H9 (cell line): ENCODE results near the gene CCL7. TPM values are rescaled to one million over a fixed set of nuclear protein-coding genes. Genes with fewer than 3 reads are reported as not detected.

Source experiments
- DNase-seq: peaks from one replicate; pipeline ENCODE4 v3.0.0-alpha.2; 2017
- H2AFZ ChIP-seq: one replicate; pipeline ENCODE4 v1.6.1; 2013; ENCODE audit warnings: mild to moderate bottlenecking, low read length, control low read depth, moderate library complexity
- H2AK5ac ChIP-seq: 2 replicates; pipeline ENCODE4 v1.6.1; 2013; ENCODE audit warnings: low read length, control low read depth, mixed read lengths; ENCODE audit not compliant: insufficient read length
- H2BK120ac ChIP-seq: one replicate; pipeline ENCODE4 v1.6.1; 2013; ENCODE audit warnings: low read depth, mild to moderate bottlenecking, low read length, control low read depth, inconsistent platforms; ENCODE audit not compliant: poor library complexity, severe bottlenecking
- H2BK12ac ChIP-seq: 2 replicates; pipeline ENCODE4 v1.6.1; 2013; ENCODE audit warnings: low read length, control low read depth, mixed read lengths, low read depth; ENCODE audit not compliant: insufficient read length
- H2BK15ac ChIP-seq: 2 replicates; pipeline ENCODE4 v1.6.1; 2013; ENCODE audit warnings: low read depth, low read length, control low read depth
- H2BK20ac ChIP-seq: one replicate; pipeline ENCODE4 v1.6.1; 2013; ENCODE audit warnings: low read depth, mild to moderate bottlenecking, low read length, control low read depth, inconsistent platforms; ENCODE audit not compliant: poor library complexity, severe bottlenecking
- H2BK5ac ChIP-seq: 2 replicates; pipeline ENCODE4 v1.6.1; 2013; ENCODE audit warnings: low read length, control low read depth, mixed read lengths; ENCODE audit not compliant: insufficient read length
- H3K14ac ChIP-seq: 2 replicates; pipeline ENCODE4 v1.6.1; 2013; ENCODE audit warnings: low read length, control low read depth; ENCODE audit not compliant: insufficient read depth
- H3K18ac ChIP-seq: 2 replicates; pipeline ENCODE4 v1.6.1; 2013; ENCODE audit warnings: low read depth, mild to moderate bottlenecking, mixed read lengths, low read length, control low read depth; ENCODE audit not compliant: insufficient read length
- H3K23ac ChIP-seq: 2 replicates; pipeline ENCODE4 v1.6.1; 2013; ENCODE audit warnings: low read length, control low read depth, mixed read lengths, low read depth; ENCODE audit not compliant: insufficient read length
- H3K23me2 ChIP-seq: 2 replicates; pipeline ENCODE4 v1.6.1; 2013; ENCODE audit warnings: low read depth, mild to moderate bottlenecking, mixed read lengths, low read length, control low read depth; ENCODE audit not compliant: insufficient read length, poor library complexity, severe bottlenecking
- H3K27ac ChIP-seq: 2 replicates; pipeline ENCODE4 v1.5.1; 2013; ENCODE audit warnings: low read length, control low read depth, mixed read lengths, low read depth; ENCODE audit not compliant: insufficient read length
- H3K27me3 ChIP-seq: 2 replicates; pipeline ENCODE4 v1.6.1; 2013; ENCODE audit warnings: low read length, control low read depth, inconsistent platforms; ENCODE audit not compliant: insufficient read depth
- H3K4ac ChIP-seq: 2 replicates; pipeline ENCODE4 v1.6.1; 2013; ENCODE audit warnings: low read depth, mild to moderate bottlenecking, control low read depth, inconsistent platforms, low read length, moderate library complexity
- H3K4me1 ChIP-seq: 2 replicates; pipeline ENCODE4 v1.6.1; 2013; ENCODE audit warnings: low read length, control low read depth, inconsistent platforms; ENCODE audit not compliant: insufficient read depth
- H3K4me2 ChIP-seq: 2 replicates; pipeline ENCODE4 v1.6.1; 2013; ENCODE audit warnings: low read length, control low read depth, mixed read lengths; ENCODE audit not compliant: insufficient read length, insufficient read depth
- H3K56ac ChIP-seq: 2 replicates; pipeline ENCODE4 v1.6.1; 2013; ENCODE audit warnings: low read depth, mild to moderate bottlenecking, mixed read lengths, low read length, control low read depth; ENCODE audit not compliant: insufficient read length
- H3K79me1 ChIP-seq: 2 replicates; pipeline ENCODE4 v1.6.1; 2013; ENCODE audit warnings: low read depth, mild to moderate bottlenecking, moderate library complexity, low read length, control low read depth, inconsistent platforms; ENCODE audit not compliant: insufficient read depth, poor library complexity, severe bottlenecking
- H3K79me2 ChIP-seq: 2 replicates; pipeline ENCODE4 v1.6.1; 2013; ENCODE audit warnings: low read length, control low read depth, inconsistent platforms; ENCODE audit not compliant: insufficient read depth
- H3K9ac ChIP-seq: 2 replicates; pipeline ENCODE4 v1.6.1; 2013; ENCODE audit warnings: low read length, control low read depth, mixed read lengths; ENCODE audit not compliant: insufficient read length; ENCODE audit errors: extremely low read depth
- H3K9me3 ChIP-seq: one replicate; pipeline ENCODE4 v1.6.1; 2013; ENCODE audit warnings: low read depth, low read length, inconsistent platforms; ENCODE audit not compliant: control insufficient read depth
- H3T11ph ChIP-seq: one replicate; pipeline ENCODE4 v1.6.1; 2013; ENCODE audit warnings: mild to moderate bottlenecking, low read length, control low read depth, inconsistent platforms
- H4K20me1 ChIP-seq: one replicate; pipeline ENCODE4 v1.6.1; 2013; ENCODE audit not compliant: control insufficient read depth, insufficient read length, insufficient read depth
- H4K5ac ChIP-seq: 2 replicates; pipeline ENCODE4 v1.6.1; 2013; ENCODE audit warnings: low read depth, mild to moderate bottlenecking, mixed read lengths, low read length, control low read depth; ENCODE audit not compliant: insufficient read length
- H4K8ac ChIP-seq: replicated peaks from 2 replicates; pipeline ENCODE4 v1.6.1; 2013; ENCODE audit warnings: low read length, control low read depth, mixed read lengths, low read depth; ENCODE audit not compliant: insufficient read length
- H4K91ac ChIP-seq: 2 replicates; pipeline ENCODE4 v1.6.1; 2013; ENCODE audit warnings: low read depth, mild to moderate bottlenecking, moderate library complexity, mixed read lengths, low read length, control low read depth; ENCODE audit not compliant: insufficient read length
- H3K27ac Mint-ChIP-seq, 3 experiments: 2 replicates in 2 of 3; 3 replicates in 1 of 3; pipeline ENCODE4 v1.8.0; 2020 to 2021; ENCODE audit warnings: mixed read lengths in 3 of 3, mild to moderate bottlenecking in 1 of 3, moderate library complexity in 1 of 3
- H3K27me3 Mint-ChIP-seq: 2 replicates; pipeline ENCODE4 v1.8.0; 2021; ENCODE audit warnings: low read depth, mild to moderate bottlenecking, moderate library complexity, mixed read lengths
- H3K36me3 Mint-ChIP-seq, 3 experiments: 2 replicates in 2 of 3; 3 replicates in 1 of 3; pipeline ENCODE4 v1.8.0; 2020 to 2021; ENCODE audit warnings: low read depth in 3 of 3, mixed read lengths in 3 of 3; ENCODE audit not compliant: insufficient read depth in 1 of 3
- H3K4me1 Mint-ChIP-seq, 2 experiments: 2 replicates each; pipeline ENCODE4 v1.8.0; 2020; ENCODE audit warnings: mixed read lengths in 2 of 2
- H3K4me3 Mint-ChIP-seq, 2 experiments: 2 replicates in 1 of 2; 3 replicates in 1 of 2; pipeline ENCODE4 v1.8.0; 2020 to 2021; ENCODE audit warnings: mild to moderate bottlenecking in 2 of 2, mixed read lengths in 2 of 2, moderate library complexity in 1 of 2
- H3K9me3 Mint-ChIP-seq, 2 experiments: 2 replicates in 1 of 2; 3 replicates in 1 of 2; pipeline ENCODE4 v1.8.0; 2020; ENCODE audit warnings: mild to moderate bottlenecking in 2 of 2, mixed read lengths in 2 of 2, moderate library complexity in 1 of 2
- CTCF ChIP-seq: fragments of 200-600 bp; sonication (generic); conservative IDR thresholded peaks from 3 replicates; pipeline ENCODE4 v1.8.0; 2021; ENCODE audit warnings: antibody characterized with exemption, mild to moderate bottlenecking
- WGBS: extraction: QIAGEN DNeasy Blood & Tissue Kit; methylation state at CpG from one replicate; pipeline ENCODE4 v1.1.7; 2013; ENCODE audit warnings: missing lambda C conversion rate, low lambda C conversion rate, mixed read lengths; ENCODE audit not compliant: insufficient read length; ENCODE audit errors: extremely low coverage; 5-methylcytosine and 5-hydroxymethylcytosine counted together
- total RNA-seq: library from RNA; stranded (reverse); gene quantifications from 2 replicates; pipeline ENCODE4 v1.2.1, GENCODE V29; 2021

Gene CCL7
- total RNA-seq, 1 experiment from 2014 or later: not detected

DNA sequence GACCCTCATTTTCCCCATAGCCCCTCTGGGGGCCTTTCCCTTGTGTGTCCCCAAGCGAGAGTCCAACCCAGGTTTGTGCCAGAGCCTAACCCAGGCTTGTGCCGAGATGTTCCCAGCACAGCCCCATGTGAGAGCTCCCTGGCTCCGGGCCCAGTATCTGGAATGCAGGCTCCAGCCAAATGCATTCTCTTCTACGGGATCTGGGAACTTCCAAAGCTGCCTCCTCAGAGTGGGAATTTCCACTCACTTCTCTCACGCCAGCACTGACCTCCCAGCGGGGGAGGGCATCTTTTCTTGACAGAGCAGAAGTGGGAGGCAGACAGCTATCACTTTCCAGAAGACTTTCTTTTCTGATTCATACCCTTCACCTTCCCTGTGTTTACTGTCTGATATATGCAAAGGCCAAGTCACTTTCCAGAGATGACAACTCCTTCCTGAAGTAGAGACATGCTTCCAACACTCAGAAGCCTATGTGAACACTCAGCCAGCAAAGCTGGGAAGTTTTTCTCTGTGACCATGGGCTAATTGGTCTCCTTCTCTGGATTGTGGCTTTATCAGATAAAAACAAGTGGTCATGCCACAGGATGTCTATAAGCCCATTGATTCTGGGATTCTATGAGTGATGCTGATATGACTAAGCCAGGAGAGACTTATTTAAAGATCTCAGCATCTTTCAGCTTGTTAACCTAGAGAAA lies 17.4 kb upstream of the CCL7 start:
- no peak overlapping the region for H3K27ac Mint-ChIP-seq
- H3K4me1 Mint-ChIP-seq: peaks cover 49 to 53% of the 10 kb centered on the region in 2 experiments

More for the DNA sequence above, 17.4 kb upstream of the CCL7 start:
- Histone ChIP-seq H3K14ac (no peak overlapping the region), H3K4me2 (no peak overlapping the region), H3K79me1 (no peaks in the 10 kb centered on the region), H3K23me2 (peaks cover 9% of the 10 kb centered on the region), H2AK5ac (no peak overlapping the region), H3K23ac (no peak overlapping the region), H2BK5ac (no peak overlapping the region), H3K27me3 (no peaks in the 10 kb centered on the region; the same call in 1 of the 2 replicates), H3K79me2 (no peaks in the 10 kb centered on the region), H4K91ac (no peak overlapping the region), H3K27ac (no peak overlapping the region), H2AFZ (no peak overlapping the region), H2BK20ac (no peak overlapping the region), H4K5ac (no peak overlapping the region), H4K8ac (no peak overlapping the region), H2BK12ac (no peak overlapping the region), H2BK120ac (no peak overlapping the region), H3K9ac (no peak overlapping the region), H2BK15ac (no peak overlapping the region), H3T11ph (no peak overlapping the region), H3K4ac (no peak overlapping the region), H3K9me3 (no peaks in the 10 kb centered on the region), H3K18ac (no peak overlapping the region), H4K20me1 (no peaks in the 10 kb centered on the region), H3K4me1 (peaks cover 4% of the 10 kb centered on the region; the same call in 1 of the 2 replicates), H3K56ac (no peak overlapping the region)
- DNase-seq: no peak
- no peak for TF ChIP-seq CTCF
- Mint-ChIP-seq H3K36me3 (peaks cover 0 to 2% (median 2%) of the 10 kb centered on the region in 3 experiments; a peak in 2 of 7 replicates), H3K9me3 (no peaks in the 10 kb centered on the region), H3K27me3 (peaks cover 14% of the 10 kb centered on the region), H3K4me3 (no peak overlapping the region)
- WGBS: no CpG with 5 or more reads among the region's 6 CpGs
